ENCODE results near the gene ABTB2.
A peak's percentile ranks its signal among the peaks of the same experiment; 100 is the strongest.

Gene ABTB2

GRCh38 chr11:34356130-34356529 lies 1.7 kb downstream of the ABTB2 start:
- no peak for ATAC-seq (ENCODE audit: insufficient read depth, low read depth)
- no peaks in the 10 kb centered on the region for H3K9me3 ChIP-seq (ENCODE audit: insufficient read depth, low read length, severe bottlenecking)
- DNase-seq, result no peak
- H3K9ac ChIP-seq (ENCODE audit: low read depth, low read length), result no peak overlapping the region
- H3K79me2 ChIP-seq (ENCODE audit: insufficient read depth, low read length), result no peaks in the 10 kb centered on the region
- H3K4me2 ChIP-seq (ENCODE audit: insufficient read depth, low read length), result no peak overlapping the region
- no peak overlapping the region for H2AFZ ChIP-seq (ENCODE audit: low read depth, low read length)
- no peaks in the 10 kb centered on the region for H3K36me3 ChIP-seq (ENCODE audit: insufficient read depth, low read length)
- H3K27me3 ChIP-seq (ENCODE audit: insufficient read depth, low read length, poor library complexity), result peaks cover 8% of the 10 kb centered on the region
- H4K20me1 ChIP-seq (ENCODE audit: insufficient read depth, low read length), result 0 out of 2 replicates have a peak, but pooled peaks cover 3% of the 10 kb centered on the region
- H3K4me3 ChIP-seq (ENCODE audit: low read depth in 1 of 2, low read length in 2 of 2), result no peak overlapping the region
- peaks cover 18% of the 10 kb centered on the region for H3K4me1 ChIP-seq (ENCODE audit: insufficient read depth, low read length)
- no peak for TF ChIP-seq EZH2 (IDR thresholded peaks at IDR 0.05; ENCODE audit: borderline replicate concordance, low read depth, low read length, severe bottlenecking)
- TF ChIP-seq, protein P1, sequence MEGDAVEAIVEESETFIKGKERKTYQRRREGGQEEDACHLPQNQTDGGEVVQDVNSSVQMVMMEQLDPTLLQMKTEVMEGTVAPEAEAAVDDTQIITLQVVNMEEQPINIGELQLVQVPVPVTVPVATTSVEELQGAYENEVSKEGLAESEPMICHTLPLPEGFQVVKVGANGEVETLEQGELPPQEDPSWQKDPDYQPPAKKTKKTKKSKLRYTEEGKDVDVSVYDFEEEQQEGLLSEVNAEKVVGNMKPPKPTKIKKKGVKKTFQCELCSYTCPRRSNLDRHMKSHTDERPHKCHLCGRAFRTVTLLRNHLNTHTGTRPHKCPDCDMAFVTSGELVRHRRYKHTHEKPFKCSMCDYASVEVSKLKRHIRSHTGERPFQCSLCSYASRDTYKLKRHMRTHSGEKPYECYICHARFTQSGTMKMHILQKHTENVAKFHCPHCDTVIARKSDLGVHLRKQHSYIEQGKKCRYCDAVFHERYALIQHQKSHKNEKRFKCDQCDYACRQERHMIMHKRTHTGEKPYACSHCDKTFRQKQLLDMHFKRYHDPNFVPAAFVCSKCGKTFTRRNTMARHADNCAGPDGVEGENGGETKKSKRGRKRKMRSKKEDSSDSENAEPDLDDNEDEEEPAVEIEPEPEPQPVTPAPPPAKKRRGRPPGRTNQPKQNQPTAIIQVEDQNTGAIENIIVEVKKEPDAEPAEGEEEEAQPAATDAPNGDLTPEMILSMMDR (IDR thresholded peaks at IDR 0.05; ENCODE audit: borderline replicate concordance, extremely low read depth, low read length, poor library complexity, severe bottlenecking), result peak; percentile 13
- no peak overlapping the region for H3K27ac ChIP-seq (ENCODE audit: low read length)

GRCh38 chr11:34355726-34356125 lies 2.1 kb downstream of the ABTB2 start:
- no peak for ATAC-seq (ENCODE audit: insufficient read depth, low read depth)
- H3K79me2 ChIP-seq (ENCODE audit: insufficient read depth, low read length), result no peaks in the 10 kb centered on the region
- peaks cover 18% of the 10 kb centered on the region for H3K4me1 ChIP-seq (ENCODE audit: insufficient read depth, low read length)
- peaks cover 8% of the 10 kb centered on the region for H3K27me3 ChIP-seq (ENCODE audit: insufficient read depth, low read length, poor library complexity)
- no peak overlapping the region for H3K9ac ChIP-seq (ENCODE audit: low read depth, low read length)
- no peak overlapping the region for H3K4me3 ChIP-seq (ENCODE audit: low read depth in 1 of 2, low read length in 2 of 2)
- H4K20me1 ChIP-seq (ENCODE audit: insufficient read depth, low read length), result 0 out of 2 replicates have a peak, but pooled peaks cover 3% of the 10 kb centered on the region
- no peak overlapping the region for H3K4me2 ChIP-seq (ENCODE audit: insufficient read depth, low read length)
- no peaks in the 10 kb centered on the region for H3K36me3 ChIP-seq (ENCODE audit: insufficient read depth, low read length)
- TF ChIP-seq EZH2 (IDR thresholded peaks at IDR 0.05; ENCODE audit: borderline replicate concordance, low read depth, low read length, severe bottlenecking), result no peak
- TF ChIP-seq, protein P1 (IDR thresholded peaks at IDR 0.05; ENCODE audit: borderline replicate concordance, extremely low read depth, low read length, poor library complexity, severe bottlenecking), result no peak
- no peak overlapping the region for H2AFZ ChIP-seq (ENCODE audit: low read depth, low read length)
- DNase-seq, result no peak
- H3K9me3 ChIP-seq (ENCODE audit: insufficient read depth, low read length, severe bottlenecking), result no peaks in the 10 kb centered on the region
- no peak overlapping the region for H3K27ac ChIP-seq (ENCODE audit: low read length)

DNA sequence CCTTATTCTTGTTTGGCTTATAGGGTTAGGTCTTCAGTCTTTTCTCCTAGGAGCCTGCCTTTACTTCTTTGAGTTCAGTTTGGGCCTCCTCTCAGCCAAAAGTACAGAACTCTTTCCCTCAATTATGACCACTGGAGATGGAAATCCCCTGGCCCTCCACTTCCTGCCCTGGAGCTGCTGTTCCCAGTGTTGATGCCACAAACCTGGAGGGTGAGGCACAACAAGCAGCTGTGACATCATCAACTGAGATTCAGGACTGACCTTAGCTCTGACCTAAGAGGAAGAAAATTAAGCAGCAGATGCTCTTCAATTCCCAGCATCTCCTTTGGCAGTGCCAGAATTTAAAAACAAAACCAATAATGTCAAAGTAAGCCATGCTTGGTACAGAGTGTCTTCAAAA lies 3.0 kb downstream of the ABTB2 start:
- peaks cover 15% of the 10 kb centered on the region for H3K27me3 ChIP-seq (ENCODE audit: insufficient read depth, low read length, poor library complexity)
- no peak overlapping the region for H3K27ac ChIP-seq (ENCODE audit: low read length)
- ATAC-seq (ENCODE audit: insufficient read depth, low read depth) (no peak), DNase-seq (no peak)
- peaks cover 18% of the 10 kb centered on the region for H3K4me1 ChIP-seq (ENCODE audit: insufficient read depth, low read length)
- no peak overlapping the region for H3K9ac ChIP-seq (ENCODE audit: low read depth, low read length)
- TF ChIP-seq, protein P1 (IDR thresholded peaks at IDR 0.05; ENCODE audit: borderline replicate concordance, extremely low read depth, low read length, poor library complexity, severe bottlenecking), result no peak
- no peak for TF ChIP-seq EZH2 (IDR thresholded peaks at IDR 0.05; ENCODE audit: borderline replicate concordance, low read depth, low read length, severe bottlenecking)
- no peak overlapping the region for H2AFZ ChIP-seq (ENCODE audit: low read depth, low read length)
- no peaks in the 10 kb centered on the region for H3K79me2 ChIP-seq (ENCODE audit: insufficient read depth, low read length)
- H3K36me3 ChIP-seq (ENCODE audit: insufficient read depth, low read length), result no peaks in the 10 kb centered on the region
- H4K20me1 ChIP-seq (ENCODE audit: insufficient read depth, low read length), result 0 out of 2 replicates have a peak, but pooled peaks cover 3% of the 10 kb centered on the region
- no peaks in the 10 kb centered on the region for H3K9me3 ChIP-seq (ENCODE audit: insufficient read depth, low read length, severe bottlenecking)
- no peak overlapping the region for H3K4me3 ChIP-seq (ENCODE audit: low read depth in 1 of 2, low read length in 2 of 2)
- H3K4me2 ChIP-seq (ENCODE audit: insufficient read depth, low read length), result no peak overlapping the region

DNA sequence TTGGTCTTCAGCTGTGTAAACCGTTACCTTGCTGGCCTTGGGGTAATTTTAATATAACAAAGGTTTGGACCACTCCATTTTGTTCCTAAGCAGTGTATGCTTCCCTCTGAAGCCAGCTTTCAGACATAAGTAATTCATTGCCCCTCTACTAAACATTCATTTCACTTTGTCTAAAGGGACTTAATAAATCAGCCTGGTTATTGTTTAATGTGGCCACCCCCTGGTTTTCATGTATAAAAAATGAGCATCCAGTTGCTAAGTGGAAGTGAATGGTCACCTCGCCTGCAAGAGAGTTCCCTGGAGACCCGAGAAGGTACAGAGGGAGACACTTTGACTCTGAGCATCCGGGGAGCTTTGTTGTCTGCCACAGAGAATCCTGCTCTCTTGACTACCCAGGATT lies 3.9 kb downstream of the ABTB2 start:
- Histone ChIP-seq H3K4me2 (ENCODE audit: insufficient read depth, low read length) (no peak overlapping the region), H3K27me3 (ENCODE audit: insufficient read depth, low read length, poor library complexity) (peaks cover 20% of the 10 kb centered on the region), H3K36me3 (ENCODE audit: insufficient read depth, low read length) (no peaks in the 10 kb centered on the region), H3K9ac (ENCODE audit: low read depth, low read length) (no peak overlapping the region), H3K4me1 (ENCODE audit: insufficient read depth, low read length) (peaks cover 11% of the 10 kb centered on the region), H3K79me2 (ENCODE audit: insufficient read depth, low read length) (no peaks in the 10 kb centered on the region), H4K20me1 (ENCODE audit: insufficient read depth, low read length) (0 out of 2 replicates have a peak, but pooled peaks cover 3% of the 10 kb centered on the region), H3K27ac (ENCODE audit: low read length) (no peak overlapping the region), H3K9me3 (ENCODE audit: insufficient read depth, low read length, severe bottlenecking) (no peaks in the 10 kb centered on the region), H3K4me3 (ENCODE audit: low read depth in 1 of 2, low read length in 2 of 2) (no peak overlapping the region), H2AFZ (ENCODE audit: low read depth, low read length) (no peak overlapping the region)
- no peak for ATAC-seq (ENCODE audit: insufficient read depth, low read depth)
- no peak for DNase-seq
- TF ChIP-seq, protein P1 (IDR thresholded peaks at IDR 0.05; ENCODE audit: borderline replicate concordance, extremely low read depth, low read length, poor library complexity, severe bottlenecking), result no peak
- no peak for TF ChIP-seq EZH2 (IDR thresholded peaks at IDR 0.05; ENCODE audit: borderline replicate concordance, low read depth, low read length, severe bottlenecking)

Measured in DND-41 (cell line).